IMR-90 (cell line): Measurements from ENCODE around the gene STIL. TPM values are rescaled to one million over a fixed set of nuclear protein-coding genes. Genes with fewer than 3 reads are reported as not detected.

Experiments
- ATAC-seq: fragments of 200-7000 bp; cut with Tn5 transposase; 2 replicates; pipeline ENCODE4 v1.9.1; 2020; ENCODE audit warnings: low read depth, mild to moderate bottlenecking, moderate library complexity
- BruUV-seq: library from RNA; stranded (reverse); fragments of 400-500 nt; replicated peaks from 2 replicates; lab custom pipeline; 2021; lab: Mats Ljungman, UMichigan
- CTCF ChIA-PET: fragments of 300-600 bp; formaldehyde crosslinking; extraction: SDS; loops from one replicate; lab custom pipeline; 2021; ENCODE audit warnings: antibody characterized with exemption; lab: Yijun Ruan, JAX
- POLR2A ChIA-PET: fragments of 300-600 bp; sonication (Branson Sonifier 250); formaldehyde crosslinking; loops from one replicate; lab custom pipeline; 2022; ENCODE audit warnings: antibody characterized with exemption; ENCODE audit not compliant: unreplicated experiment; lab: Charles Lee
- DNase-seq: peaks from one replicate; pipeline ENCODE4 v3.0.0; 2013
- H2AFZ ChIP-seq: replicated peaks from 2 replicates; pipeline ENCODE3; 2013; ENCODE audit warnings: low read length, mild to moderate bottlenecking; ENCODE audit not compliant: poor library complexity
- H2AK5ac ChIP-seq: 2 replicates; pipeline ENCODE4 v1.6.1; 2013; ENCODE audit warnings: low read depth, low read length, inconsistent platforms
- H2AK9ac ChIP-seq: replicated peaks from 2 replicates; pipeline ENCODE3; 2013; ENCODE audit warnings: mild to moderate bottlenecking, low read depth, low read length, moderate library complexity; ENCODE audit not compliant: poor library complexity
- H2BK120ac ChIP-seq: 2 replicates; pipeline ENCODE4 v1.6.1; 2013; ENCODE audit warnings: low read depth, low read length, inconsistent platforms
- H2BK15ac ChIP-seq: 3 replicates; pipeline ENCODE4 v1.6.1; 2013; ENCODE audit warnings: low read depth, low read length, inconsistent platforms
- H2BK20ac ChIP-seq: 2 replicates; pipeline ENCODE4 v1.6.1; 2013; ENCODE audit warnings: low read depth, mild to moderate bottlenecking, inconsistent platforms, low read length, moderate library complexity
- H2BK5ac ChIP-seq: 2 replicates; pipeline ENCODE4 v1.6.1; 2013; ENCODE audit warnings: mild to moderate bottlenecking, low read depth, low read length, inconsistent platforms; ENCODE audit not compliant: poor library complexity, severe bottlenecking
- H3K14ac ChIP-seq: replicated peaks from 2 replicates; pipeline ENCODE4 v1.6.1; 2013; ENCODE audit warnings: low read depth, low read length, inconsistent platforms
- H3K18ac ChIP-seq: 2 replicates; pipeline ENCODE4 v1.6.1; 2013; ENCODE audit warnings: low read depth, low read length, control low read depth
- H3K23ac ChIP-seq: 2 replicates; pipeline ENCODE4 v1.6.1; 2013; ENCODE audit warnings: low read depth, low read length, inconsistent platforms
- H3K27ac ChIP-seq: 2 replicates; pipeline ENCODE4 v1.5.1; 2013; ENCODE audit warnings: mild to moderate bottlenecking, control low read depth, low read length; ENCODE audit not compliant: insufficient read depth
- H3K27me3 ChIP-seq: 2 replicates; pipeline ENCODE4 v1.6.1; 2013; ENCODE audit warnings: low read length; ENCODE audit not compliant: control insufficient read depth, insufficient read depth
- H3K36me3 ChIP-seq: 2 replicates; pipeline ENCODE4 v1.6.1; 2013; ENCODE audit warnings: low read length, mixed read lengths; ENCODE audit not compliant: control insufficient read depth, insufficient read depth
- H3K4ac ChIP-seq: 2 replicates; pipeline ENCODE4 v1.6.1; 2013; ENCODE audit warnings: low read depth, low read length, inconsistent platforms
- H3K4me1 ChIP-seq: 2 replicates; pipeline ENCODE4 v1.6.1; 2013; ENCODE audit warnings: low read length, mixed read lengths; ENCODE audit not compliant: control insufficient read depth, insufficient read depth
- H3K4me2 ChIP-seq: 2 replicates; pipeline ENCODE4 v1.6.1; 2013; ENCODE audit warnings: low read depth, mild to moderate bottlenecking, control low read depth, low read length, moderate library complexity
- H3K4me3 ChIP-seq: 2 replicates; pipeline ENCODE4 v1.5.1; 2013; ENCODE audit warnings: low read depth, mild to moderate bottlenecking, control low read depth, low read length, moderate library complexity; ENCODE audit not compliant: insufficient read depth
- H3K56ac ChIP-seq: 2 replicates; pipeline ENCODE4 v1.6.1; 2013; ENCODE audit warnings: low read length, inconsistent platforms; ENCODE audit not compliant: insufficient read depth; ENCODE audit errors: extremely low read depth
- H3K79me1 ChIP-seq, 2 experiments: 2 replicates each; pipeline ENCODE4 v1.6.1; 2013; ENCODE audit warnings: low read length in 2 of 2, inconsistent platforms in 1 of 2, low read depth in 1 of 2
- H3K9ac ChIP-seq: 2 replicates; pipeline ENCODE4 v1.6.1; 2013; ENCODE audit warnings: low read depth, low read length, control low read depth
- H3K9me1 ChIP-seq: 2 replicates; pipeline ENCODE4 v1.6.1; 2013; ENCODE audit warnings: low read length, inconsistent platforms; ENCODE audit not compliant: insufficient read depth
- H3K9me3 ChIP-seq: 2 replicates; pipeline ENCODE4 v1.6.1; 2013; ENCODE audit warnings: low read length; ENCODE audit not compliant: control insufficient read depth, insufficient read depth
- H4K20me1 ChIP-seq: 2 replicates; pipeline ENCODE4 v1.6.1; 2013; ENCODE audit warnings: low read length, inconsistent platforms; ENCODE audit not compliant: insufficient read depth
- H4K5ac ChIP-seq: 2 replicates; pipeline ENCODE4 v1.6.1; 2013; ENCODE audit warnings: mild to moderate bottlenecking, low read depth, low read length, control low read depth
- H4K8ac ChIP-seq, 2 experiments: 2 replicates each; pipeline ENCODE4 v1.6.1; 2013; ENCODE audit warnings: low read depth in 2 of 2, low read length in 2 of 2, control low read depth in 1 of 2, inconsistent platforms in 1 of 2
- H4K91ac ChIP-seq: 2 replicates; pipeline ENCODE4 v1.6.1; 2013; ENCODE audit warnings: low read depth, low read length, inconsistent platforms; ENCODE audit not compliant: insufficient read depth
- BHLHE40 ChIP-seq: fragments of 150-350 bp; IDR thresholded peaks from 2 replicates; pipeline ENCODE4 v1.6.1; 2016; ENCODE audit warnings: mild to moderate bottlenecking, low read depth, low read length
- CEBPB ChIP-seq: IDR thresholded peaks from 2 replicates; pipeline ENCODE4 v1.6.1; 2012; ENCODE audit warnings: low read depth, low read length, improper control_type of control experiment
- CHD1 ChIP-seq: IDR thresholded peaks from 2 replicates; pipeline ENCODE4 v1.6.1; 2012; ENCODE audit warnings: low read depth, low read length, improper control_type of control experiment
- CTCF ChIP-seq: conservative IDR thresholded peaks from 2 replicates; pipeline ENCODE4 v1.5.1; 2012; ENCODE audit warnings: mild to moderate bottlenecking, low read depth, low read length, improper control_type of control experiment
- MAFK ChIP-seq: IDR thresholded peaks from 2 replicates; pipeline ENCODE4 v1.6.1; 2012; ENCODE audit warnings: low read depth, low read length, improper control_type of control experiment
- MAZ ChIP-seq: IDR thresholded peaks from 2 replicates; pipeline ENCODE4 v1.6.1; 2012; ENCODE audit warnings: low read depth, mild to moderate bottlenecking, low read length, improper control_type of control experiment, moderate library complexity, borderline replicate concordance
- MXI1 ChIP-seq: IDR thresholded peaks from 2 replicates; pipeline ENCODE4 v1.6.1; 2012; ENCODE audit warnings: low read depth, mild to moderate bottlenecking, low read length, moderate library complexity, borderline replicate concordance
- NFE2L2 ChIP-seq: fragments of 150-350 bp; IDR thresholded peaks from 2 replicates; pipeline ENCODE4 v1.6.1; 2016; ENCODE audit warnings: low read depth, mild to moderate bottlenecking, low read length
- POLR2A ChIP-seq: IDR thresholded peaks from 2 replicates; pipeline ENCODE4 v1.6.1; 2012; ENCODE audit warnings: mild to moderate bottlenecking, low read depth, low read length
- RAD21 ChIP-seq: IDR thresholded peaks from 2 replicates; pipeline ENCODE4 v1.6.1; 2012; ENCODE audit warnings: low read length, improper control_type of control experiment
- RCOR1 ChIP-seq: IDR thresholded peaks from 2 replicates; pipeline ENCODE4 v1.6.1; 2012; ENCODE audit warnings: mild to moderate bottlenecking, low read length, improper control_type of control experiment; ENCODE audit not compliant: insufficient replicate concordance
- RFX5 ChIP-seq: IDR thresholded peaks from 2 replicates; pipeline ENCODE4 v1.8.0; 2012; ENCODE audit warnings: low read depth, mild to moderate bottlenecking, low read length, moderate library complexity
- SMC3 ChIP-seq: fragments of 150-350 bp; IDR thresholded peaks from 2 replicates; pipeline ENCODE4 v1.6.1; 2016; ENCODE audit warnings: low read depth, mild to moderate bottlenecking, antibody characterized with exemption, low read length, moderate library complexity
- WGBS, 2 experiments: methylation state at CpG; one replicate each; pipeline versions ENCODE4 v1.1.5 to v1.1.7; 2013; ENCODE audit warnings: missing lambda C conversion rate in 2 of 2; ENCODE audit not compliant: insufficient read length in 1 of 2; ENCODE audit errors: extremely low coverage in 2 of 2; 5-methylcytosine and 5-hydroxymethylcytosine counted together
- dilution Hi-C: fragments of 300-500 bp; cut with HindIII; formaldehyde crosslinking; loops from one replicate; pipeline ENCODE4 v1.14.3; 2018; ENCODE audit warnings: low sequenced_read_pairs; ENCODE audit not compliant: unreplicated experiment
- in situ Hi-C: fragments of 300-500 bp; cut with MboI; formaldehyde crosslinking; loops from 3 replicates; pipeline ENCODE4 v1.14.3; 2019; ENCODE audit warnings: low sequenced_read_pairs, inconsistent platforms, mixed read lengths
- intact Hi-C: fragments of 100-400 bp; cut with micrococcal nuclease; formaldehyde crosslinking; loops from 2 replicates; pipeline ENCODE4 v1.10.0; 2022
- polyA plus RNA-seq, 3 experiments: library from polyadenylated mRNA; depleted of rRNA; stranded (reverse); fragments of >200 nt; gene quantifications; 2 replicates each; pipeline ENCODE4 v1.2.3, GENCODE V29; 2012; ENCODE audit warnings: low replicate concordance in 1 of 3
- total RNA-seq: library from RNA; depleted of rRNA; stranded (reverse); fragments of >200 nt; gene quantifications from 2 replicates; pipeline ENCODE4 v1.2.3, GENCODE V29; 2012
- TF ChIP-seq, protein P1 (sequence below): fragments of 150-350 bp; IDR thresholded peaks from 2 replicates; pipeline ENCODE4 v1.6.1; 2017; ENCODE audit warnings: mild to moderate bottlenecking, antibody characterized with exemption, low read length, low read depth

Gene STIL
- total and polyA plus RNA-seq, 2 of the 4 experiments (the other 2 are of a cell fraction): 6.8 to 17.2 TPM

GRCh38 chr1:47226839-47227215 lies 87.1 kb downstream of the STIL start:
- peaks cover 100% of the 10 kb centered on the region for H3K27me3 ChIP-seq
- H2BK20ac ChIP-seq: no peak overlapping the region
- BruUV-seq: no TSS peak
- no peak overlapping the region for H3K9ac ChIP-seq
- no peak overlapping the region for H4K5ac ChIP-seq
- DNase-seq (no peak), ATAC-seq (no peak)
- no peak overlapping the region for H3K4me3 ChIP-seq
- H2AK5ac ChIP-seq: no peak overlapping the region
- peaks cover 22% of the 10 kb centered on the region for H3K9me3 ChIP-seq
- no peak overlapping the region for H4K91ac ChIP-seq
- H3K36me3 ChIP-seq: no peaks in the 10 kb centered on the region
- ChIA-PET CTCF (interaction anchor here (0.7 to 1.6 kb wide), 2 partner anchors 34 to 47 kb away, joined by 3 read pairs; no protein-coding TSS in a partner anchor), POLR2A (interaction anchor here (0.5 kb wide), 1 partner anchor 36 kb away, joined by 8 read pairs; no protein-coding TSS in a partner anchor)
- no peak overlapping the region for H3K23ac ChIP-seq
- no peak overlapping the region for H3K27ac ChIP-seq
- no peaks in the 10 kb centered on the region for H3K79me1 ChIP-seq
- dilution Hi-C loops (no loop called here), intact Hi-C loops (no loop called here), in situ Hi-C loops (no loop called here)
- WGBS, 2 experiments: 40% methylated on average over 1 of the region's 4 CpGs; no CpG with 5 or more reads in 1 of the 2 experiments
- TF ChIP-seq CHD1 (no peak), CTCF (no peak), SMC3 (no peak), BHLHE40 (no peak), MAFK (no peak), NFE2L2 (no peak), RFX5 (no peak), RAD21 (no peak), MXI1 (no peak), RCOR1 (no peak), CEBPB (no peak), POLR2A (no peak), MAZ (no peak)
- TF ChIP-seq, protein P1, sequence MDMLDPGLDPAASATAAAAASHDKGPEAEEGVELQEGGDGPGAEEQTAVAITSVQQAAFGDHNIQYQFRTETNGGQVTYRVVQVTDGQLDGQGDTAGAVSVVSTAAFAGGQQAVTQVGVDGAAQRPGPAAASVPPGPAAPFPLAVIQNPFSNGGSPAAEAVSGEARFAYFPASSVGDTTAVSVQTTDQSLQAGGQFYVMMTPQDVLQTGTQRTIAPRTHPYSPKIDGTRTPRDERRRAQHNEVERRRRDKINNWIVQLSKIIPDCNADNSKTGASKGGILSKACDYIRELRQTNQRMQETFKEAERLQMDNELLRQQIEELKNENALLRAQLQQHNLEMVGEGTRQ: no peak
- no peak overlapping the region for H2BK15ac ChIP-seq
- H3K14ac ChIP-seq: no peak overlapping the region
- H3K56ac ChIP-seq: no peak overlapping the region
- H2BK120ac ChIP-seq: no peak overlapping the region
- H2AFZ ChIP-seq: no peak overlapping the region
- no peak overlapping the region for H2BK5ac ChIP-seq
- peaks cover 11% of the 10 kb centered on the region; the same call in 1 of the 2 replicates for H4K20me1 ChIP-seq
- no peak overlapping the region for H3K18ac ChIP-seq
- no peak overlapping the region for H3K4me2 ChIP-seq
- peaks cover 6% of the 10 kb centered on the region for H3K4me1 ChIP-seq
- no peak overlapping the region for H4K8ac ChIP-seq
- no peaks in the 10 kb centered on the region; the same call in 1 of the 2 replicates for H3K9me1 ChIP-seq
- no peak overlapping the region for H3K4ac ChIP-seq
- no peak overlapping the region for H2AK9ac ChIP-seq
